Neutrophil (primary cell): ENCODE results near the gene ACSF3.

Experiments
- H3K27ac ChIP-seq: fragments of 200-600 bp; sonication (generic); 2 replicates; pipeline ENCODE4 v1.5.1; 2016; ENCODE audit warnings: mild to moderate bottlenecking, moderate library complexity
- H3K27me3 ChIP-seq: fragments of 200-600 bp; sonication (generic); 2 replicates; pipeline ENCODE4 v1.6.0; 2016; ENCODE audit warnings: mild to moderate bottlenecking
- H3K36me3 ChIP-seq: fragments of 200-600 bp; sonication (generic); 2 replicates; pipeline ENCODE4 v1.5.1; 2017
- H3K4me1 ChIP-seq, 2 experiments: fragments of 200-600 bp in 1 of 2; sonication (generic) in 1 of 2; 1 replicate in 1 of 2; 2 replicates in 1 of 2; pipeline versions ENCODE4 v1.5.1 to v1.6.1; 2013 to 2016; ENCODE audit warnings: low read depth in 1 of 2, low read length in 1 of 2, mild to moderate bottlenecking in 1 of 2, moderate library complexity in 1 of 2; ENCODE audit not compliant: control insufficient read depth in 1 of 2, insufficient read depth in 1 of 2
- H3K4me3 ChIP-seq, 2 experiments: fragments of 200-600 bp in 1 of 2; sonication (generic) in 1 of 2; 1 replicate in 1 of 2; 2 replicates in 1 of 2; pipeline ENCODE4 v1.5.1; 2013 to 2016; ENCODE audit warnings: low read depth in 1 of 2, low read length in 1 of 2, mild to moderate bottlenecking in 1 of 2, moderate library complexity in 1 of 2
- H3K9me3 ChIP-seq: fragments of 200-600 bp; sonication (generic); 2 replicates; pipeline ENCODE4 v1.5.1; 2016
- TF ChIP-seq, protein P1 (sequence below): fragments of 200-600 bp; sonication (generic); IDR thresholded peaks from 2 replicates; pipeline ENCODE4 v1.5.1; 2016; ENCODE audit warnings: antibody characterized with exemption

The ACSF3 gene

DNA sequence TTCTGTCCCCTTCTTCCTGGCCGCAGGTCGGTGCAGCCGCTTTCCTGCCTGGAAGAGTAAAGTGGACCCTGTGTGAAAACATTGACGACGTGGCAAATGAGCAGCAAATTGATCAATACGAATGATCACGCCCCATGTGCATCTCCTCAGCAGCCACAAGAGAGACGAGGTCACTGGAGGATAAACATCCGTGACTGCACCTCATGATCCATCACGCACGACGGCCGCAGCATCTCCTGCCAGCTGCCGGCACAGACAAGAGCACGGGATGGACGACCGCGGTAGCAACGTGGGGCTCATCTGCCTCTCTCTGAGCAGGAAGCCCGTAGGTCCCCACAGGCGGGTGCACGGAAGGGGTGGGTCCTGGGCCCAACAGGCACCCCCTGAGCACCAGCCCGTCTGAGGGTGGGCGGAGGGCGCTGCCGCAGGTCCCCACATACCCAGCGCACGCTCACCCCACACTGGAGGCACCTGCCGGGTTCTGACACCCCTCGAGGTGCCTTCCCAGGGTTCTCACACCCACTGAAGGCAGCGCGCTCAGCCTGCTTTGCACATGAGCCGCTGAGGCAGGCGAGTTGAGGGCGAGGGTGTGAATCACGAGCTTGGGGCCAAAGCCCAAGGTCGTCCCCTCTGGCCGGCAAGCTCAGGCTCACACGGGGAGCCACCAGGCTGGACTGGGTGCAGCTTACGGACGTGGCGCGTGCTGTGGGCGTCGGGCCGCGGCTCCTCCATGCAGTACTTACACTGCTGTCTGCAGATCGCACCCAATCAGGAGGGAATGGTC, 65.6 kb downstream of the ACSF3 start:
- H3K27me3 ChIP-seq: peaks cover 22% of the 10 kb centered on the region
- no peaks in the 10 kb centered on the region for H3K4me1 ChIP-seq
- no peaks in the 10 kb centered on the region for H3K9me3 ChIP-seq
- no peak overlapping the region for H3K4me3 ChIP-seq
- no peak overlapping the region for H3K27ac ChIP-seq
- H3K36me3 ChIP-seq: no peaks in the 10 kb centered on the region
- TF ChIP-seq, protein P1, sequence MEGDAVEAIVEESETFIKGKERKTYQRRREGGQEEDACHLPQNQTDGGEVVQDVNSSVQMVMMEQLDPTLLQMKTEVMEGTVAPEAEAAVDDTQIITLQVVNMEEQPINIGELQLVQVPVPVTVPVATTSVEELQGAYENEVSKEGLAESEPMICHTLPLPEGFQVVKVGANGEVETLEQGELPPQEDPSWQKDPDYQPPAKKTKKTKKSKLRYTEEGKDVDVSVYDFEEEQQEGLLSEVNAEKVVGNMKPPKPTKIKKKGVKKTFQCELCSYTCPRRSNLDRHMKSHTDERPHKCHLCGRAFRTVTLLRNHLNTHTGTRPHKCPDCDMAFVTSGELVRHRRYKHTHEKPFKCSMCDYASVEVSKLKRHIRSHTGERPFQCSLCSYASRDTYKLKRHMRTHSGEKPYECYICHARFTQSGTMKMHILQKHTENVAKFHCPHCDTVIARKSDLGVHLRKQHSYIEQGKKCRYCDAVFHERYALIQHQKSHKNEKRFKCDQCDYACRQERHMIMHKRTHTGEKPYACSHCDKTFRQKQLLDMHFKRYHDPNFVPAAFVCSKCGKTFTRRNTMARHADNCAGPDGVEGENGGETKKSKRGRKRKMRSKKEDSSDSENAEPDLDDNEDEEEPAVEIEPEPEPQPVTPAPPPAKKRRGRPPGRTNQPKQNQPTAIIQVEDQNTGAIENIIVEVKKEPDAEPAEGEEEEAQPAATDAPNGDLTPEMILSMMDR: no peak

DNA sequence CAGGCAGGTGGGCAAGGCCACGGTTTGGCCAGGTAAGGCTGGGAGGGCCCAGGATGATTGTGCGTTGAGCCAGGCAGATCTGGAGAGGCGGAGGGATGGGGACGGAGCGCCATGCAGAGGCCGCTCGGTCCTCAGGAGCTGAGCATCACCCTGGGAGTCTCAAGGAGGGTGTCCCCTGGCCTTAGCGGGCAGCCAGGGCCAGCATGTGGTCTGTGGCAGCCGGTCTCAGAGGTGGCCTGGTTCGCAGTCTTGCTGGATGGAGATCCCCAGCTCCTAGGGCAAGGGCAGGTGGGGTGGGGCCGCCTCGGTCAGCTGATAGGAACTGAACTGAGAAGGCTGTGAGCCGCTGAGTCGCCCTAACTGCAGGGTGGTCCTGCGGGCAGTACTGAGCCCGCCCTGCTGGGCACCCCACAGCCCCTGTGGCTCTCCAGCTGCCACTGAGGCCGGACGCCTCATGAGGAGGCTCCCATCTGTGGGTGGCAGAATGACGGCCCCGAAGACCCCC, 66.2 kb downstream of the ACSF3 start:
- Histone ChIP-seq H3K36me3 (no peaks in the 10 kb centered on the region), H3K9me3 (no peaks in the 10 kb centered on the region), H3K4me1 (no peaks in the 10 kb centered on the region), H3K27ac (no peak overlapping the region), H3K27me3 (peaks cover 22% of the 10 kb centered on the region), H3K4me3 (no peak overlapping the region)
- TF ChIP-seq, protein P1: no peak

DNA sequence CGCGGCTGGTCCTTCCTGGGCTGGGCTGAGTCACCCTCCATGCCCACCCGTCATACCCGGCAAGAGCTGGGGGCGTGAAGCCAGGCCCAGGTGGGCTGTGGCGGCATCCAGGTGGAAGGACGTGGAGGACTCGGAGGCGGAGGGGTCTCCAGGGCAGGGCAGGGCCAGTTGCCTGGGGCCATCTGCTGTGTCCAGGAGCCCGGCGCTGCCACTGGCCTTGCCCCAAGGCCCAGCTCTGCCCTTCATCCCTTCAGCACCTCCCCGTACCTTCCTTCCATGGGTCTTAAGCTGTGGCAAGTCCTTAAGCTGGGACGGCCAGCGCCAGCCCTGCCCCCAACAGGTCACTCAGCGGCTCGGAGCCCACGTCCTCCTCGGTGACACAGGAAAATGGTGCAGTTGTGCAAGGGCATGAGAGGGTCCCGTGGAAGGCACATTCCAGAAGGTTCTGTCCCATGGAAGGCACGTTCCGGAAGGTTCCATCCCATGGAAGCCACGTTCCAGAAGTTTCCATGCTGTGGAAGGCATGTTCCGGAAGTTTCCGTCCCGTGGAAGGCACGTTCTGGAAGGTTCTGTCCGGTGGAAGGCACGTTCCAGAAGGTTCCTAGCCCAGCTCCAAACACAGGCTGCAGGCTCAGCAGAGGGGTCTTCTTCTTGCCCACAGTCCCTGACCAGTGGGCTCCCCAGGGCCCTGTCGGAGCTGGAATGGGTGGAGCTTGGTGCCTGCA, 67.5 kb downstream of the ACSF3 start:
- no peak overlapping the region for H3K27ac ChIP-seq
- TF ChIP-seq, protein P1: no peak
- H3K4me1 ChIP-seq: no peaks in the 10 kb centered on the region

DNA sequence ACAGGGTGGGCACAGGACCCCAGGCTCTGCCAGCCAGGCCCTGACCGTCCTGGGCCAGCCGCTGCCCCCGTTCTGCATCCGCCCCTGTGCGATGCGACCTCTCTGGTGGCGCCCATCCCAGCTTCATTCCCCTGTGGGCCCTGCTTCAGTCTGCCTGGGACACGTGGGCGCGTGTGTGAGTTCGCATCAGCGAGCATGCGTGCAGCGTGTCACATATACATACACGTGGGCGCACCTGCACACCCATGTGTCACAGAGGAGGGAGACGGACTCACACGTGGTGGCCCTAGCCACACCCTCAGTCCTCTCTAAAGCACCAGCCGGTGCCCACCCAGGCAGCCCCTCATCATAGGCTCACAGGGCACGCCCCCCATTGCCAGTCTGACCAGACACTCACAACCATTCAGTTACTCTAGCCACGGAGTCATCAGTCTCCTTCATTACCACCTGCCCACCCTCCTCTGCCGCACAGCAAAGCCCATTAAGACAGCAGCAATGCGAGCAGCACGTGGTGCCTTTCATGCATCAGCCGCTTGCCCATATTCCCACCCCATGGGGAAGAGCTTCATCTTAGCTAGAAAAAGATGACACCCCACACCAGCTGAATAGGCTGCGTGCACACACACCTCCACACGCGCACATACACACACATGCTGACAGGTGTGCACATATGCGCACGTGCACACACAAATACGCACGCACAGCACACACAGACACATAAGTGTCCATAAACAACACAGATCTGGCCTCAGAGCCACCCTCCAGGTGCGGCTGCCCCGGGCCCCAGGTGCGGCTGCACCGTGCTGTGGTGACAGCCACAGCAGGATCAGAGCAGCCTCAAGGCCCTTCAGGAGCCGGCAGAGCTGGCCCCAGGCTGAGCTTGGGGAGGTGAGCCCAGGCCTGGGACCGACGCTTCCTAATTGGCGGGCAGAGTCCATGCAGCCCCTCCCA, 68.4 kb downstream of the ACSF3 start:
- TF ChIP-seq, protein P1: no peak
- peaks cover 2% of the 10 kb centered on the region for H3K27me3 ChIP-seq
- H3K4me3 ChIP-seq: no peak overlapping the region
- no peaks in the 10 kb centered on the region for H3K36me3 ChIP-seq
- H3K9me3 ChIP-seq: no peaks in the 10 kb centered on the region
- H3K4me1 ChIP-seq: no peaks in the 10 kb centered on the region
- H3K27ac ChIP-seq: no peak overlapping the region

More for the DNA sequence above, 67.5 kb downstream of the ACSF3 start:
- peaks cover 11% of the 10 kb centered on the region for H3K27me3 ChIP-seq
- H3K9me3 ChIP-seq: no peaks in the 10 kb centered on the region
- no peaks in the 10 kb centered on the region for H3K36me3 ChIP-seq
- no peak overlapping the region for H3K4me3 ChIP-seq

DNA sequence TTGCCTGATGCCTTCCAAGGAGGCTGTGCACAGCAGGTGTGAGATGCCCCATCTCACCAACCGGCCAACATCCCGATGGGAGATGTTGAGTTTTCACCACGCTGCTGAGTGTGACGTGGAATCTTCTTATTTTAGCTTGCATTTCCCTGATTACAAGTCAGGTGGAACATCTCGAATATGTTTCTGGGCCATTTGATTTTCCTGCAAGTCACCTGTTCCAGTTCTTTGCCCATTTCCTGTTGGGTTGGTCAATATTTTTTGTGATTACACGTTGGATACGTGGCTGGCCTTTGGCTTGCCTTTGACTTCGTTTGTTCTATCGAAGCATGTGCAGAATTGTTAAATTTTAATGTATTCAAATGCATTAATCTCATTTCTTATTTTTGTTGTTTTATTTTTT, 69.6 kb downstream of the ACSF3 start:
- Histone ChIP-seq H3K27me3 (no peaks in the 10 kb centered on the region), H3K4me3 (no peak overlapping the region), H3K4me1 (peaks cover 3 to 7% of the 10 kb centered on the region in 2 experiments), H3K27ac (no peak overlapping the region), H3K36me3 (no peaks in the 10 kb centered on the region), H3K9me3 (no peaks in the 10 kb centered on the region)
- TF ChIP-seq, protein P1: no peak
